GM12865 (cell line): Measurements from ENCODE around the gene DCHS1.

Source experiments
- DNase-seq: peaks from one replicate; pipeline ENCODE4 v3.0.0; 2010; ENCODE audit warnings: low read depth
- H3K4me3 ChIP-seq: 2 replicates; pipeline ENCODE4 v1.5.1; 2011; ENCODE audit warnings: mild to moderate bottlenecking, low read depth, low read length, control low read depth
- CTCF ChIP-seq: IDR thresholded peaks from 2 replicates; pipeline ENCODE4 v1.5.1; 2011; ENCODE audit warnings: low read length, control low read depth, low read depth, inconsistent platforms; ENCODE audit not compliant: insufficient read depth; ENCODE audit errors: missing control alignments

Gene DCHS1

GRCh38 chr11:6587360-6587953 is 68.2 kb downstream of the DCHS1 start:
- DNase-seq: no peak
- no peak for TF ChIP-seq CTCF
- no peak overlapping the region for H3K4me3 ChIP-seq

- H3K4me3 ChIP-seq: no peak overlapping the region
- DNase-seq: no peak
Measured at GRCh38 chr11:6586434-6587359, 68.9 kb downstream of the DCHS1 start.

DNA sequence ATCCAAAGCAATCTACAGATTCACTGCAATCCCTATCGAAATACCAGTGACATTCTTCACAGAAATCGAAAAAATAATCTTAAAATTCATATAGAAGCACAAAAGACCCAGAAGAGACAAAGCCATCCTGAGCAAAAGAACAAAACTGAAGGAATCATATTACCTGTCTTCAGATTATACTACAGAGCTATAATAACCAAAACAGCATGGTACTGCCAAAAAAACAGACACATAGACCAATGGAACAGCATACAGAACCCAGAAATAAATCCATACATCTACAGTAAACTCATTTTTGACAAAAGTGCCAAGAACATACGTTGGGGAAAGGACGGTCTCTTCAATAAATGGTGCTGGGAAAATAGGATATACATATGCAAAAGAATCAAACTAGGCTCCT is 71.1 kb downstream of the DCHS1 start:
- no peak for DNase-seq
- no peak for TF ChIP-seq CTCF
- no peak overlapping the region for H3K4me3 ChIP-seq

More at GRCh38 chr11:6586434-6587359, 68.9 kb downstream of the DCHS1 start:
- TF ChIP-seq CTCF: no peak

DNA sequence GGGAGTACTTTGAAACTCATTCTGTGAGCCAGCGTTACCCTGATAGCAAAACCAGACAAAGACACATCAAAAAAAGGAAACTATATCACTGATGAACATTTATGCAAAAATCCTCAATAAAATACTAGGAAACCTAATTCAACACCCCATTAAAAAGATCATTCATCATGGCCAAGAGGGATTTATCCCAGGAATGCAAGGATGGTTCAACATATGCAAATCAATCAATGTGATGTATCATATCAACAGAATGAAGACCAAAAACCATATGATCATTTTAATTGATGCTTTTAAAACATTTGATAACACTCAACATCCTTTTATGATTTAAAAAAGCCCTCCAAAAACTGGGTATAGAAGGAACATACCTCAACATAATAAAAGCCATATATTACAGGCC is 72.0 kb downstream of the DCHS1 start:
- no peak for TF ChIP-seq CTCF
- no peak overlapping the region for H3K4me3 ChIP-seq
- DNase-seq: no peak

DNA sequence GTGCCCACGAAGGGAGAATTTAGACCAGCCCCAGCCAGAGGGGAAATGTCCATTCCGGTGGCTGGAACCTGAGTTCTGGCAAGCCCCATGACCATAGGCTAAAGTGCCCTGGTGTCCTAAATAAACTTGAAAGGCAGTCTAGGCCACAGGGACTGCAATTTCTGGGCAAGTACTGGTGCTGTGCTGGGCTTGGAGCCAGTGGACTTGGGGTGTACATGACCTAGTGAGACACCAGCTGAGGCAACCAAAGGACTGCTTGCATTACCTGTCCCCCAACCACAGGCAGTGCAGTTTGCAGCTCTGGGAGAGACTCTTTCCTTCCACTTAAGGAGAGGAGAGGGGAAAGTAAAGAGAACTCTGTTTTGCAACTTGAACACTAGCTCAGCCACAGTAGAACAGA is 75.9 kb downstream of the DCHS1 start:
- H3K4me3 ChIP-seq: no peak overlapping the region
- DNase-seq: no peak
- TF ChIP-seq CTCF: no peak

- no peak overlapping the region for H3K4me3 ChIP-seq
Measured at GRCh38 chr11:6578134-6578533, 77.5 kb downstream of the DCHS1 start.

More at GRCh38 chr11:6578134-6578533, 77.5 kb downstream of the DCHS1 start:
- no peak for TF ChIP-seq CTCF
- DNase-seq: no peak
